SK-N-SH (cell line): ENCODE data around the gene ELMO2. TPM values are rescaled to one million over a fixed set of nuclear protein-coding genes. Genes with fewer than 3 reads are reported as not detected.
A peak's percentile ranks its signal among the peaks of the same experiment; 100 is the strongest.

ENCODE experiments used
- CTCF ChIA-PET: fragments of 300-600, 350-600 bp; formaldehyde crosslinking; extraction: SDS; loops from one replicate; lab custom pipeline; 2021; lab: Yijun Ruan, JAX
- POLR2A ChIA-PET: fragments of 350-600 bp; sonication (Branson Sonifier 250); formaldehyde crosslinking; extraction: SDS; loops from one replicate; lab custom pipeline; 2020; ENCODE audit warnings: antibody characterized with exemption, inconsistent platforms; lab: Yijun Ruan, JAX
- DNase-seq: peaks from one replicate; pipeline ENCODE4 v3.0.0; 2012
- H2AFZ ChIP-seq: fragments of 200-600 bp; sonication (generic); 2 replicates; pipeline ENCODE4 v1.8.1; 2016; ENCODE audit warnings: antibody characterized with exemption, mild to moderate bottlenecking, low read depth
- H3F3A ChIP-seq: fragments of 200-600 bp; sonication (generic); replicated peaks from 2 replicates; pipeline ENCODE3; 2016; ENCODE audit warnings: antibody characterized with exemption, mild to moderate bottlenecking; ENCODE audit not compliant: insufficient read depth
- H3K27ac ChIP-seq, 2 experiments: fragments of 200-500 bp in 1 of 2; fragments of 200-600 bp in 1 of 2; sonication (Bioruptor generic) in 1 of 2; sonication (generic), shearing (Covaris generic) in 1 of 2; 2 replicates each; pipeline versions ENCODE4 v1.5.1 to v1.6.1; 2014 to 2016; ENCODE audit warnings: low read depth in 2 of 2, inconsistent platforms in 1 of 2, low read length in 1 of 2, mild to moderate bottlenecking in 1 of 2, mixed read lengths in 1 of 2
- H3K27me3 ChIP-seq: fragments of 200-600 bp; sonication (generic), shearing (Covaris generic); 2 replicates; pipeline ENCODE4 v1.6.1; 2016; ENCODE audit warnings: mixed run types; ENCODE audit not compliant: insufficient read depth
- H3K36me3 ChIP-seq, 2 experiments: fragments of 200-500 bp in 1 of 2; fragments of 200-600 bp in 1 of 2; sonication (Bioruptor generic) in 1 of 2; sonication (generic) in 1 of 2; replicated peaks in 1 of 2; 2 replicates each; pipeline versions ENCODE3 to v1.5.1; 2014 to 2016; ENCODE audit warnings: low read length in 1 of 2, mild to moderate bottlenecking in 1 of 2; ENCODE audit not compliant: insufficient read depth in 2 of 2, control insufficient read depth in 1 of 2
- H3K4me1 ChIP-seq, 2 experiments: fragments of 200-500 bp in 1 of 2; fragments of 200-600 bp in 1 of 2; sonication (Bioruptor generic) in 1 of 2; sonication (generic), shearing (Covaris generic) in 1 of 2; 2 replicates each; pipeline versions ENCODE4 v1.5.1 to v1.6.1; 2014 to 2016; ENCODE audit warnings: low read depth in 1 of 2, low read length in 1 of 2, mixed run types in 1 of 2; ENCODE audit not compliant: insufficient read depth in 2 of 2, control insufficient read depth in 1 of 2
- H3K4me2 ChIP-seq: fragments of 200-600 bp; sonication (generic), shearing (Covaris generic); 2 replicates; pipeline ENCODE4 v1.6.1; 2017; ENCODE audit warnings: mixed run types
- H3K4me3 ChIP-seq, 2 experiments: fragments of 200-500 bp in 1 of 2; fragments of 200-600 bp in 1 of 2; sonication (Bioruptor generic) in 1 of 2; sonication (generic), shearing (Covaris generic) in 1 of 2; 2 replicates each; pipeline versions ENCODE4 v1.5.1 to v1.8.1; 2014 to 2016; ENCODE audit warnings: low read depth in 2 of 2, inconsistent platforms in 1 of 2, low read length in 1 of 2, mild to moderate bottlenecking in 1 of 2, mixed read lengths in 1 of 2, moderate library complexity in 1 of 2
- H3K79me2 ChIP-seq: fragments of 200-600 bp; sonication (generic); 2 replicates; pipeline ENCODE4 v1.8.1; 2017; ENCODE audit warnings: mild to moderate bottlenecking; ENCODE audit not compliant: insufficient read depth
- H3K9ac ChIP-seq: fragments of 200-600 bp; sonication (generic); 2 replicates; pipeline ENCODE4 v1.6.1; 2017; ENCODE audit warnings: mixed run types
- H3K9me2 ChIP-seq: fragments of 200-600 bp; sonication (generic); 2 replicates; pipeline ENCODE4 v1.6.1; 2017; ENCODE audit warnings: mixed run types
- H3K9me3 ChIP-seq: fragments of 200-600 bp; sonication (generic); 2 replicates; pipeline ENCODE4 v1.6.1; 2017; ENCODE audit warnings: mixed run types, mild to moderate bottlenecking, moderate library complexity
- H4K20me1 ChIP-seq: fragments of 200-600 bp; sonication (generic); 2 replicates; pipeline ENCODE4 v1.6.1; 2017; ENCODE audit warnings: mild to moderate bottlenecking, mixed run types; ENCODE audit not compliant: insufficient read depth
- EZH2phosphoT487 ChIP-seq: fragments of 200-600 bp; sonication (generic); IDR thresholded peaks from 2 replicates; pipeline ENCODE4 v1.6.1; 2017; ENCODE audit warnings: low read depth, mixed run types, mild to moderate bottlenecking, antibody characterized with exemption, moderate library complexity, borderline replicate concordance
- FOXJ3 ChIP-seq: sonication (generic); formaldehyde crosslinking; IDR thresholded peaks from 2 replicates; pipeline ENCODE4 v1.5.1; 2020; ENCODE audit warnings: mild to moderate bottlenecking, missing genetic modification reagents
- GABPA ChIP-seq: IDR thresholded peaks from 2 replicates; pipeline ENCODE4 v1.4.0; 2012; ENCODE audit warnings: low read depth, mild to moderate bottlenecking
- GATA2 ChIP-seq: sonication (generic); formaldehyde crosslinking; IDR thresholded peaks from 2 replicates; pipeline ENCODE4 v1.5.0; 2020; ENCODE audit warnings: mild to moderate bottlenecking, missing genetic modification reagents
- NFIC ChIP-seq: IDR thresholded peaks from 2 replicates; pipeline ENCODE4 v1.4.0; 2012; ENCODE audit warnings: borderline replicate concordance
- RXRA ChIP-seq: IDR thresholded peaks from 2 replicates; pipeline ENCODE4 v1.4.0; 2012; ENCODE audit warnings: low read depth, mild to moderate bottlenecking, borderline replicate concordance
- SIN3A ChIP-seq: IDR thresholded peaks from 2 replicates; pipeline ENCODE4 v1.6.1; 2012; ENCODE audit warnings: low read depth, mild to moderate bottlenecking, low read length, moderate library complexity, borderline replicate concordance
- YY1 ChIP-seq: IDR thresholded peaks from 2 replicates; pipeline ENCODE4 v1.4.0; 2012; ENCODE audit warnings: low read depth, mild to moderate bottlenecking
- WGBS: methylation state at CpG from one replicate; pipeline ENCODE4 v1.1.6; 2017; ENCODE audit warnings: low lambda C conversion rate; 5-methylcytosine and 5-hydroxymethylcytosine counted together
- polyA plus RNA-seq, 3 experiments: library from polyadenylated mRNA; depleted of rRNA; stranded (reverse); fragments of >200 nt; gene quantifications; 2 replicates each; pipeline ENCODE4 v1.2.3, GENCODE V29; 2012

Gene ELMO2
- polyA plus RNA-seq, 1 of the 3 experiments (the other 2 are of a cell fraction), result 32.1 TPM

- CTCF ChIA-PET, result interaction anchor here (0.9 to 11.6 kb wide), 70 partner anchors 11 to 379 kb away, joined by 3 to 219 read pairs (median 6); partner anchors contain the start of genes CDH22 and SLC12A5
- H3K4me2 ChIP-seq, result no peak overlapping the region
- H3K9me2 ChIP-seq, result no peaks in the 10 kb centered on the region
- H4K20me1 ChIP-seq, result no peaks in the 10 kb centered on the region
- no peak overlapping the region; a peak in 1 of 4 replicates for H3K27ac ChIP-seq
- no peak overlapping the region; a peak in 1 of 4 replicates for H3K4me3 ChIP-seq
- no peak overlapping the region for H2AFZ ChIP-seq
- WGBS, result 90% methylated on average over 13 of the region's 25 CpGs
- TF ChIP-seq EZH2phosphoT487 (no peak), GABPA (no peak), FOXJ3 (no peak), GATA2 (CRISPR knock-in tag) (no peak)
- H3K4me1 ChIP-seq, result peaks cover 16 to 57% of the 10 kb centered on the region in 2 experiments; a peak in 3 of 4 replicates
- H3F3A ChIP-seq, result peaks cover 12% of the 10 kb centered on the region
- no peaks in the 10 kb centered on the region for H3K79me2 ChIP-seq
- no peaks in the 10 kb centered on the region for H3K9me3 ChIP-seq
- DNase-seq, result no peak
- no peaks in the 10 kb centered on the region for H3K27me3 ChIP-seq
- H3K36me3 ChIP-seq, result peaks cover 10 to 12% of the 10 kb centered on the region in 2 experiments
- POLR2A ChIA-PET, result interaction anchor here (0.6 to 1.6 kb wide), 5 partner anchors 11 to 43 kb away, joined by 3 to 4 read pairs (median 3); no protein-coding TSS in a partner anchor
- no peak overlapping the region for H3K9ac ChIP-seq
Measured at GRCh38 chr20:46347841-46348803, 58.3 kb downstream of the ELMO2 start.

DNA sequence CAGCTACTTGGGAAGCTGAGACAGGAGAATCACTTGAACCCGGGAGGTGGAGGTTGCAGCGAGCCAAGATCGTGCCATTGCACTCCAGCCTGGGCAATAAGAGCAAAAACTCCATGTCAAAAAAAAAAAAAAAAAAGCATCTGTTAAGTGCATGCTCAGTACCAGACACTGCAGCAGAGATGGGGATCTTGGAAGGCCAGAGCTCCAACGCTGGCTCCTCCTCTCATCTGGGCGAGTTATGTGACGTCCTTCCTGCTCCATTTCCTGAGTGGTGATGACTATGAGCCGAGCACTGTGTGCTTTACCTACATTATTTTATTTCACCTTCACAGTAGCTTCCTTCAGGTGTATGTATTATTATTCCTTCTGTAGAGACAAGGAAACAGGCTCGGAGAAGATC lies 59.6 kb downstream of the ELMO2 start:
- no peak for DNase-seq
- H3K9me3 ChIP-seq, result no peaks in the 10 kb centered on the region
- no peaks in the 10 kb centered on the region for H3K27me3 ChIP-seq
- H3K79me2 ChIP-seq, result no peaks in the 10 kb centered on the region
- no peaks in the 10 kb centered on the region for H3K9me2 ChIP-seq
- 87% methylated on average over 8 of the region's 8 CpGs for WGBS
- H3K9ac ChIP-seq, result no peak overlapping the region
- no peak overlapping the region for H3K4me3 ChIP-seq
- no peaks in the 10 kb centered on the region for H4K20me1 ChIP-seq
- peaks cover 16 to 59% of the 10 kb centered on the region in 2 experiments; a peak in 3 of 4 replicates for H3K4me1 ChIP-seq
- POLR2A ChIA-PET, result interaction anchor here (0.7 to 1.6 kb wide), 5 partner anchors 10 to 40 kb away, joined by 3 to 4 read pairs (median 3); no protein-coding TSS in a partner anchor
- CTCF ChIA-PET, result interaction anchor here (0.8 to 11.6 kb wide), 12 partner anchors 10 to 377 kb away, joined by 3 to 219 read pairs (median 24); partner anchors contain the start of gene CDH22
- peak overlapping the region in 1 of 2 experiments; percentile 22; a peak in 2 of 4 replicates for H3K27ac ChIP-seq
- no peak overlapping the region for H3K4me2 ChIP-seq
- H2AFZ ChIP-seq, result no peak overlapping the region
- H3F3A ChIP-seq, result peaks cover 12% of the 10 kb centered on the region
- H3K36me3 ChIP-seq, result peaks cover 5 to 12% of the 10 kb centered on the region in 2 experiments
- TF ChIP-seq EZH2phosphoT487 (no peak), YY1 (no peak), NFIC (no peak), SIN3A (no peak), RXRA (no peak)
